GM10847 (cell line): Measurements from ENCODE around the gene SKIC2.
"Not testable (repeated sequence)": the region's sequence is repeated elsewhere in the genome, so short reads cannot be mapped to it uniquely, and the experiment has no call there.

Experiments used
- POLR2A ChIP-seq: IDR thresholded peaks from 2 replicates; pipeline ENCODE4 v1.6.1; 2011; ENCODE audit not compliant: insufficient read length; ENCODE audit errors: extremely low read depth

The SKIC2 gene

DNA sequence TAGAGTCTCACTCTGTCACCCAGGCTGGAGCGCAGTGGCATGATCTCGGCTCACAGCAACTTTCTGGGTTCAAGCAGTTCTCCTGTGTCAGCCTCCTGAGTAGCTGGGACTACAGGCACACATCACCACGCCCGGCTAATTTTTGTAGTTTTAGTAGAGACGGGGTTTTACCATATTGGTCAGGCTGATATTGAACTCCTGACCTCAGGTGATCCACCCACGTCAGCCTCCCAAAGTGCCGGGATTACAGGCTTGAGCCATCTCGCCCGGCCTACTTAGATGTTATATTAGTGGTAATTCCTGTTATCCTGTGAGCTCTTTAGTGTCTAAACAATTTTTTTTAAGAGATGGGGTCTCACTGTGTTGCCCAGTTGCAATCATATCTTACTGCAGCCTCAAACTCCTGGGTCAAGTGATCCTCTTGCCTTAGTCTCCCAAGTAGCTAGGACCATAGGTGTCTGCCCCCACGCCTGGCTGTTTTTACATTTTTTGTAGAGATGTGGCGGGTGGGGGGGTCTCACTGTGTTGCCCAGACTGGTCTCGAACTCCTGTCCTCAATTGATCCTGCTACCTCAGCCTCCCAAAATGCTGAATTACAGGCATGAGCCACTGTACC is 18.9 kb downstream of the SKIC2 start:
- no peak for TF ChIP-seq POLR2A

DNA sequence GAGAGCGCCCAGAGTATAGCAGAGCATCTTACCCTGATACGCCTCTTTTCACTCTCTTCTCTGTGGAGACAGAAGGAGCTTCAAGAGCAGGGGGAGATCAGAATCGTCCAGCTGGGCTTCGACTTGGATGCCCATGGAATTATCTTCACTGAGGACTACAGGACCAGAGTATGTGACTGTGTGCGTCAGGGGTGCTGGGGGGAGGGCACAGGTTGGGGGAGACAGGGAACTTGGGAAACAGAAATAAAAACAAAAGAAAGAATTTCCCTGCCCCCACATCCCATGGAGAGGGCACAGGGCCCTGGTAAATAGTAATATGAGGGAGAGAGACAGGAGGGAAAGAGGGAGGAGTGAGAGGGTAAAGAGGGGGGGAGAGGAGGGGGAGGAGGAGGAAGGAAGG is 19.9 kb downstream of the SKIC2 start:
- no peak for TF ChIP-seq POLR2A

DNA sequence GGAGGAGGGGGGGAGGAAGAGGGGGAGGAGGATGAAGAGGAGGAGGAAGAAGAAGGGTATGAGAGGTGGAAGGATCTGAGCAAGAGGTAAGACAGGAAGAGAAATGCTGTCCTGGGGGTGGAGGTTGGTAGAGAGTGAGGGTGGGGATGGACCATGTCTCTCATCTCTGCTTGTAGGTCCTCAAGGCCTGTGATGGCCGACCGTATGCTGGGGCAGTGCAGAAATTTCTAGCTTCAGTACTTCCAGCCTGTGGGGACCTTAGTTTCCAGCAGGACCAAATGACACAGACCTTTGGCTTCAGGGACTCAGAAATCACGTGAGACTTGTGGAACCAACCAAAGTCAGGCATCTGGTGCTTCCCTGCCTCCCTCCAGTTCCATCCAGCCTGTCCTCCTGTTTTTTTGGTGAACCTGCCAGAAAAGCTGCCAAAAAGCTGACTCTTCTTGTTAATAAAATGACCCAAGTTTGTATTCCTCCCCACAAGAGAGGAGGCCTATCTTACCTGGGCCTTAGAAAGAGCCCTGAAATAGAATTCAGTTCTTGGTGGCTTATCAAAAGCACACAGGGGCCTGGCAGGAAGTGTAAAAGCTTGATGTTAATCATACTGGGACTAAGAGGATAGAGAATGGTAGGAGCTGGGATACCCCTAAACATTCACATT is 20.4 kb downstream of the SKIC2 start:
- TF ChIP-seq POLR2A = no peak

DNA sequence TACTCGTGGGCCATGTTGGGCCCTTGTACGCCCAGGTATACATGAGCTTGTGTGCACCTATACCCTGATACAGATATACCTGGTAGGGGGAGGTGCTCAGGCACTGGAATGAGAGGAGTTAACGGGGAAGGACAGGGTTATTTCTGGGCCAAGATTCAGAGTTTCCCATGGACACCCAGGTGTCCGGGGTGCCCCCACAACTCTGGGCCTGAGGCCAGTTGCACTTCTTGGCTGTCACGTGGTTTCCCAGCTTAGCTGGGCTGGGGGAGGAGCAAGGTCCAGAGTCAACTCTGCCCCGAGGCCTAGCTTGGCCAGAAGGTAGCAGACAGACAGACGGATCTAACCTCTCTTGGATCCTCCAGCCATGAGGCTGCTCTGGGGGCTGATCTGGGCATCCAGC is 22.8 kb downstream of the SKIC2 start, which contains the start of gene C4A:
C4A (plus strand) TSS at position 314 of the 400 bp plus-strand sequence; CDS start at position 365, 51 bp downstream.
- not testable (repeated sequence) for TF ChIP-seq POLR2A

DNA sequence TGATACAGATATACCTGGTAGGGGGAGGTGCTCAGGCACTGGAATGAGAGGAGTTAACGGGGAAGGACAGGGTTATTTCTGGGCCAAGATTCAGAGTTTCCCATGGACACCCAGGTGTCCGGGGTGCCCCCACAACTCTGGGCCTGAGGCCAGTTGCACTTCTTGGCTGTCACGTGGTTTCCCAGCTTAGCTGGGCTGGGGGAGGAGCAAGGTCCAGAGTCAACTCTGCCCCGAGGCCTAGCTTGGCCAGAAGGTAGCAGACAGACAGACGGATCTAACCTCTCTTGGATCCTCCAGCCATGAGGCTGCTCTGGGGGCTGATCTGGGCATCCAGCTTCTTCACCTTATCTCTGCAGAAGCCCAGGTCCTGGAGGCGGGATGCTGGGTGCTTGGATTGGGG is 55.6 kb downstream of the SKIC2 start, which contains the start of gene C4B:
C4B (plus strand) TSS at position 249 of the 400 bp plus-strand sequence; CDS start at position 300, 51 bp downstream.
- not testable (repeated sequence) for TF ChIP-seq POLR2A
